H4 (cell line): ENCODE measurements around the gene BDP1. TPM values are rescaled to one million over a fixed set of nuclear protein-coding genes. Genes with fewer than 3 reads are reported as not detected.
"Not testable (repeated sequence)": the region's sequence is repeated elsewhere in the genome, so short reads cannot be mapped to it uniquely, and the experiment has no call there.

ENCODE experiments used
- DNase-seq: peaks from one replicate; pipeline ENCODE4 v3.0.0-alpha.2; 2015; ENCODE audit warnings: low spot score
- total RNA-seq: library from RNA; depleted of rRNA; stranded (reverse); fragments of >200 nt; shearing (Covaris generic); gene quantifications from 2 replicates; pipeline ENCODE4 v1.2.3, GENCODE V29; 2014

BDP1 gene
- total RNA-seq, 1 experiment from 2014 or later = 11.1 TPM

DNA sequence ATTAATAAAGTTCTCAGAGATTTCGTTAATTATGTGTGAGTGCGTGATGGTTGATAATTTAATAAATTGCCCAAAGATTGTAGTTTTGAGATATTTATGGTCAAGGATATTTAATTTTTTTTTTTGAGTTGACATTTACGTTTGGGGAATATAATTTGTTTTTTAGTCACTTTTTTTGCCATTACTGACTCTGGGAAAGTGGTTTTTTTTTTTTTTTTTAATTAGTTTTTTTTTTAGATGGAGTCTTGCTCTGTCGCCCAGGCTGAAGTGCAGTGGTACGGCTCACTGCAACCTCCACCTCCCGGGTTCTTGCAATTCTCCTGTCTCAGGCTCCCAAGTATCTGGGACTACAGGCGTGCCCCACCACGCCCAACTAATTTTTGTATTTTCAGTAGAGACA lies 1.7 kb downstream of the BDP1 start:
- DNase-seq = no peak

DNA sequence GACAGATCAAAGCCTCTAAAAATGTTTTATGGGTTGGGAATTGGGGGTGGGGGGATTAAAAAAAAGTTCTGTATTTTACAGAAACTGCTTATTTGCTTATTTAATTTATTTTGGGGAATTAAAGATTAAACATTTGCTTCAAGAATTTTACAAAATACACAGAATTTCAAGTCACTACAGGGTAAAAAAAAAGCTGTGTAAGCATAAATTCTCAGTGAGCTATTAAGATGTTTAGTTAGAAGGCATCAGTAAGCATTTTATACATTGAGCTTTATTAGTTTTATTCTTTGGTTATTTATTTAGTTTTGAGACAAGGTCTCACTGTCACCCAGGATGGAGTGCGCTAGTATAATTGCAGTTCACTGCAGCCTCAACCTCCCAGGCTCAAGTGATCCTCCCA lies 5.2 kb downstream of the BDP1 start:
- DNase-seq = no peak

DNA sequence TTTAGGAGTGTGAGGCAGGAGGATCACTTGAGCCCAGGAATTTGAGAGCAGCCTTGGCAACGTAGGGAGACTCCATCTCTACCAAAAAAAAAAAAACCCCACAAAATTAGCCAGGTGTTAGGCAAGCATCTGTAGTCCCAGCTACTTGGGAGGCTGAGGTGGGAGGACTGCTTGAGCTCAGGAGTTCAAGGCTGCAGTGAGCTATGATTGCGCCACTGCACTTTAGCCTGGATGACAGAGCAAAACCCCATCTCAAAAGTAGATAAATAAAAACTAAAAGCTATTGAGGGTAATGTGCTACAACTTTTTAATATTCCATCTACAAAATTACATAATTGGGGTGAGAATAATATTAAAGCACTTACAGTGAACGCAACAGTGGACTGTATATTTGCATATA lies 5.9 kb downstream of the BDP1 start:
- DNase-seq = no peak

DNA sequence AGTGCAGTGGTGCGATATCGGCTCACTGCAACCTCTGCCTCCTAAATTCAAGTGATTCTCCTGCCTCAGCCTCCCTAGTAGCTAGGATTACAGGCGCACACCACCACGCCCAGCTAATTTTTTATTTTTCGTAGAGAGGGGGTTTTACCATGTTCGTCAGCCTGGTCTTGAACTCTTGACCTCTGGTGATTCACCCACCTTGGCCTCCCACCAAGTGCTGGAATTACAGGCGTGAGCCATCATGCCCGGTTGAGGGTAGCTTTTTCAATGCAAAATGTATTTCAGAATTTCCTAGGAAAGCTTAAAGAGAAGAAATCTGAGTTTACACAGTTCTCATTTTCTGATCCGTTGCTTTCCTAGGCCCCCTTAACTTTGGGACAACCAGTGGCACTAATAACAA lies 15.7 kb downstream of the BDP1 start:
- no peak for DNase-seq

DNA sequence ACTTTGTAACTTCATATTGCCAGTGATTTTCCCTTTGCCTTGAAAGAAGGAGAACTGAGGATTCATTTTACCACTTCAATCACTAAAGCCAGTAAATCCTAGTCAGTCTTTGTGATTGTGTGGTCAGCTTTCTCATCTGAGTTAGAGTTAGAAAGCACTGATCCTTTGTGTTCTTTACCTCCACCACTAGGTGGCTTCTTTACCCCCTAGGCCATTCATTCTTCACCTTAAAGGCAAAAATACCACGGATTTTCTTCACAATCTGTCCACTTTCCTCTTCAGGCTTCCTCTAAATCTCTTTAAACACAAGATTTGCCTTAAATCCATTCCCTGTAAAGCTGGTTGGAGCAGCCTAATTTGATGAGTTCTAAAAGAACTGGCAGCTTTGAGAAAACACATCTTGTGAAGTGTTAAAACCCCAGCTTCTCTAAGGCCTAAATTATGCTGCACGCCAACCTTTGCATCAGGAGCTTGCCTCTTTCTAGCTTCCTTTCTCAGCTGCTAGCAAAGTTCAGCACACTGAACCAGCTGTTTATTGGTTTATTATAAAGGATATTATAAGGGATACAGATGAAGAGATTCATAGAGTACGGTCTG lies 20.4 kb downstream of the BDP1 start:
- DNase-seq = peak; percentile 10

DNA sequence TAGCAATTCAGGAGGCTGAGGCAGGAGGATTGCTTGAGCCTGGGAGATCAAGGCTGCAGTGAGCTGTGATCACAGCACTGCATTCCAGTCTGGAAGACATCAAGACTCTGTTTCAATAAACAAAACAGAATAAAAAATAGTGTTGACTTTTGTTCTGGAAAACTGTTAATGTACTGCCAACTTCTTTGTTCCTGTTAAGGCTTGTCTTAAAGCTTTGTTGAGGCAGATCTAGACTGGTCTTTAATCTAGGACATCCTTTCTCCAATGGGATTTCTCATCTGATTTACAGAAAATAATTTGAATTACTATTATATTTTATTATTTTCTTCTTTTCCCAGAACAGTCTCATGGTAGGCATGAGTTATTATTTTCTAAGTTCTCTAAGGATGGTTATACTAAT lies 26.0 kb downstream of the BDP1 start:
- no peak for DNase-seq

DNA sequence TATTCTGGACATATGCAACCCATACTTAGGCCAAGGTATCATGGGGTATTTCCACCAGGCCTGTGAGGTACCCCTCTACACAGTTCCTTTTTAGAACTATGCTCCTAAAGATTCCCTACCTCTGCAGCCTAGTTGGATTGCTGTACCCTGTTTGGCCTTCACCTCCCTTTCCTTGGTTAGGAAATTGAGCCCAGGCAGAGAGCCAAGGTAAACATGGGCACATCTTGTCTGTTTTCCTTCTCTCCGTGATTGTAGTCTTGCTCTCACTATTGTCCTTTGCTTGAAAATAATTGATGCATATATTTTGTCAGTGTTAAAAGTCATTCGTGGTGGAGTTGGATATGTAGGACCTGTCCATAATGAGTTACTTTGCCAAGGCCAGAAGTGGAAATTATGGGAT lies 26.7 kb downstream of the BDP1 start:
- no peak for DNase-seq

DNA sequence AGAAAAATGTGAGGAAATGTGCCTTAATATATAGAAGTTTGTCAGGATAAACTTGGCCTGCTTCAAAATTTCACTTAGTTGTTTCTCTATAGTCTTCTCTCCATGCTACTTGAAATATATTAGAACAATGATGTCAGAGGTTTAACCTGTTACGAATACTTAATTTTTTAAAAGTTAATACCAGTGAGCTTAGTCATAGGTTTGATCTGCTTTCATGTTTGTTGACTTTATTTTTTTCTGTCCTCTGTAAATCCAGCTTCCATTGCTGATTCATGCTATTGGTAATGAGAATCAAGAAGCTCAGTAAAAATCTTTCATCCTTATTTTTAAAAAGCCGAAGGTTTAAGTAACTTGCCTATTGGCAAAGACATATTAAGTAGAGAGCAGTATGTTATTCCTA lies 27.9 kb downstream of the BDP1 start:
- DNase-seq = no peak

DNA sequence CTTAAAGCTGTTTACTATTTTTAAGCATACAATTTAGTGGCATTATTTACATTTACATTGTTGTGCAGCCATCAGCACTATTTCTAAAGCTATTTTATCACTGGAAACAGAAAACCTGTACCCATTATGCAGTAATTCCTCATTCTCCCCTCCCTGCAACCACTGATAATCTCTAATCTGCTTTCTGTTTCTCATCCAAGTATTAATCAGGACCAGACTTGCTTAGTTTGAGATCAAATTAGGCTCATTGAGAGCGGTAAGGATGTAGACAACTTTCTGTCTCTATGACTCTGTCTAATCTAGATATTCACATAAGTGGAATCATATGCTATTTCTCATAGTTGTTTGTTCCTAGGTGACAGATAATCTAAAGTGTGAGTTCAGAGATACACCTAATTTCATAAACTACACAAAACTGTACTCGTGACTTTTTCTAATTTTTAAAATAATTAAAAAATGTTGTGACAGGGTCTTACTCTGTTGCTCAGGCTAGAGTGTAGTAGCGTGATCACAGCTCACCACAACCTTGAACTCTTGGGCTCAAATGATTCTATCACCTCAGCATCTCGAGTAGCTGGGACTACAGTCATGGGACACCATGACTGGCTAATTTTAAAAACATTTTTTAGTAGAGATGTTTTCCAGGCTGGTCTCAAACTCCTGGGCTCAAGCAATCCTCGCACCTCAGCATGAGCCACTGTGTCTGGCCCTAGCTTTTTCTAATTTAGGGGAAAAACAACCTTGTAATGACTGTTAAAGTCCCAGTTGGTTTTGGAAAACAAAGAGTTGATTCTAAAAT lies 37.6 kb downstream of the BDP1 start:
- DNase-seq = no peak

DNA sequence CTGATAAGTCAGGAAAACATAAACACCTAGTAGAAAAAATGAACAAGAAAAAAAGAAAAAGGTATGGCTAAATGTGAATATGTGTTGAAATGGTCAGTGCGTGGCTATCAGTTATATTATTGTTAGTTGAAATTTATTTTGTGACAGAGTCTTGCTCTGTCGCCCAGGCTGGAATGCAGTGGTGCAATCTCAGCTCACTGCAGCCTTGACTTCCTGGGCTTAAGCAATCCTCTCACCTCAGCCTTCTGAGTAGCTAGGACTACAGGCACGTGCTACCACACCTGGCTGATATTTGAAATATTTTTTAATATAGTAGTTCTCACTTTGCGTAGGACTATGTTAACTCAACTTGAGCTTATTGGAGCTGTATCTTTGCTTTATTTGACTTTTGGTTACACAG lies 38.8 kb downstream of the BDP1 start:
- DNase-seq = not testable (repeated sequence)

DNA sequence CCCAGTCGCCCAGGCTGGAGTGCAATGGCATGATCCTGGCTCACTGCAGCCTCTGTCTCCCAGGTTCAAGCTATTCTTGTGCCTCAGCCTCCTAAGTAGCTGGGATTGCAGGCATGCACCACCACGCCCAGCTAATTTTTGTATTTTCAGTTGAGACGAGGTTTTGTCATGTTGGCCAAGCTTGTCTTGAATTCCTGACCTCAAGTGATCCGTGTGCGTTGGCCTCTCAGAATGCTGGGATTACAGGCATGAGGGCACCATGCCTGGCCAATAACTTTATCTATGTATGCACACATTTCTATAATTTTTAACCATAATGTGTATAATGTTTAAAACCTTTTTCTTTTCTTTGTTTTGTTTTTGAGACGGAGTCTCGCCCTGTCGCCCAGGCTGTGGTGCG lies 43.3 kb downstream of the BDP1 start:
- not testable (repeated sequence) for DNase-seq

DNA sequence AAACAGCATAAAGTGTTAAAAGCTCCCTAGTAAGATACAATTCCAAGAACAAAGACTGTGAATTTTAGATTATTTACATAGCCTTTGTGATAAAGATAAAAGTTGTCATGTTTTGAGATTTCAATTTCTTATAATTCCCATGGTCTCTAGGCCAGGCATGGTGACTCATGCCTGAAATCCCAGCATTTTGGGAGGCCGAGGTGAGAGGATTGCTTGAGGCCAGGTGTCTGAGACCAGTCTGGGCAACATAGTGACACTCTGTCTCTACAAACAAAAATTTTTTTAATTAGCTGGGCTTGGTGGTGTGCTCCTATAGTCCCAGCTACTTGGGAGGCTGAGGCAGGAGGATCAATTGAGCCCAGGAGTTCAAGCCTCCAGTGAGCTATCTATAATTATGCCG lies 48.1 kb downstream of the BDP1 start:
- DNase-seq = no peak

DNA sequence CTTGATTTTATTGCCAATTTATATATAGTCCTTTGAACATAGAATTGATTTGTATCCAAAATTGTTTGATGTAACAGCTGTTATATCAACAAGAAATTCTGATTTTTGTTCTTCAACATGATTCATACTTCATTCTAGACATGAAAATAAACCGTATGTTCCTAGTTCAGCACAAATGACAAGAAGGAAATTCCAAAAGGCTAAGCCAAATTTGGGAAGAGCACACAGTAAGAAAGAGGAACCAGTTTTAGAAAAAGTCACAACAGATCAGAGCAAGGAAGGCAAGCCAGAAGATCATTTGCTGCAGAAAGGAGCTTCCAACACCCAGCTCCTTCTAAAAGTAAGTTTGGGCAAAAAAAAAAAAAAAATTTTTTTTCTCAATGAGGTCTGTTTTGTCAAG lies 66.7 kb downstream of the BDP1 start:
- DNase-seq = no peak

DNA sequence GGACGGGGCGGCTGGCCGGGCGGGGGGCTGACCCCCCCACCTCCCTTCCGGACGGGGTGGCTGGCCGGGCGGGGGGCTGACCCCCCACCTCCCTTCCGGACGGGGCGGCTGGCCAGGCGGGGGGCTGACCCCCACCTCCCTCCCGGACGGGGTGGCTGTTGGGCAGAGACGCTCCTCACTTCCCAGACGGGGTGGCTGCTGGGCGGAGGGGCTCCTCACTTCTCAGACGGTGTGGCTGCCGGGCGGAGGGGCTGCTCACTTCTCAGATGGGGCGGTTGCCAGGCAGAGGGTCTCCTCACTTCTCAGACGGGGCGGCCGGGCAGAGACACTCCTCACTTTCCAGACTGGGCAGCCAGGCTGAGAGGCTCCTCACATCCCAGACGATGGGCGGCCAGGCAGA lies 70.2 kb downstream of the BDP1 start:
- not testable (repeated sequence) for DNase-seq

DNA sequence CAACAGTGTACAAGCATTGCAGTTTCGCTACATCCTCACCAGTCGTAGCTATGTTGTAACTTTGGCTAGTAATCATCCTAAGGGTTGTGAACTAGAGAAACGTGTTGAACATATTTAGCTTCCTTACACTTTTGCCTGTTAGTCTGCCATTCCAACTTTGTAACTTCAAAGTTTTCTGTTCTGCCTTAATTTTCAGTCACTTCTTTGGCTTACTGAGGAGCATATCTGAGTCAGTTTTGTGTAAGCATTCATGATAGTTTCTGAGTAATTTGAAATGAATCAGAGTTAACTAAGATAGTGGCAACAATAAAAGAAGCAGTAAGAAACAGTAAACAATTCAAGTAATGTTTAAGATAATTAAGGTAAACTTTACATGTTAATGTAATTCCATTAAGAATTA lies 72.8 kb downstream of the BDP1 start:
- no peak for DNase-seq

DNA sequence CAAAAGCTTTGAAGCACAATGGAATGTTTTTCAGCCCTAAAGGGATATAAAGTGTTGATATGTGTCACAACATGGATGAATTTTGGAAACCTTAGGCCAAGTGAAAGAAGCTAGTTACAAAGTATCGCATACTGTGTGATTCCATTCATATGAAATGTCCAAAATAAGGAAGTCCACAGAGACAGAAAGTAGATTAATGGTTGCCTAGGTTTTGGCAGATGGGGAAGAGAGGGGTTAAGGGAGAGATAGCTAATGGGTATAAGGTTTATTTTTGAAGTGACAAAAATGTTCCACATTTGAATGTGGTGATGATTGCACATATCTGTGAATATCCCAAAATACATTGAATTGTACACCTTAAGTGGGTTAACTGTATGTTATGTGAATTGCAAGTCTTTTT lies 74.2 kb downstream of the BDP1 start:
- DNase-seq = no peak

DNA sequence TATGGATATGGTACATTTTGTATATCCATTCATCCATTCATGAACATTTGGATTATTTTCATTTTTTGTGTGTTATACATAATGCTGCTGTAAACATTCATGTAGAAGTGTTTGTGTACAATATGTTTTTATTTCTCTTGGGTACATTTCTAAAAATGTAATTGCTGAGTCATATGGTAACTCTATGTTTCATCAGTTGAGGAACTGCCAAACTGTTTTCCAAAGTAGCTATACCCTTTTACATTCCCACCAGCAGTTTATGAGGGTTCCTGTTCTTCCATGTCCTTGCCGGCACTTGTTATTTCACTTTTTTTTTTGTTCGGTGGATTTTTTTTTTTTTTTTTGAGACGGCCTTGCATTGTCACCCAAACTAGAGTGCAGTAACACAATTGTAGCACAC lies 77.7 kb downstream of the BDP1 start:
- DNase-seq = no peak

DNA sequence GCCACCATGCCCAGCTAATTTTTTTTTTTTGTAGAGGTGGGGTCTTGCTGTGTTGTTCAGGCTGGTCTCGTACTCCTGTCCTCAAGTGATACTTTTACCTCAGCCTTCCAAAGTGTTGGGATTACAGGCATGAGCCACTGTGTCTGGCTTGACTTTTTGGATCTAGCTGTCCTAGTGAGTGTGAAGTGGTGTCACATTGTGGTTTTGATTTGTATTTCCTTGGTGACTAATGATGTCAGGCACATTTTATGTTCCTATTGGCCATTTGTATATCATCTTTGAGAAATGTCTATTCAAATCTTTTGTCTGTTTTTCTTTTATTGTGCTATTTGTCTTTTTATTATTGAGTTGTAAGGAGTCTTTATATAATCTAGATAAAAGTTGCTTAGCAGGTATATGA lies 78.2 kb downstream of the BDP1 start:
- peak; percentile 4 for DNase-seq

DNA sequence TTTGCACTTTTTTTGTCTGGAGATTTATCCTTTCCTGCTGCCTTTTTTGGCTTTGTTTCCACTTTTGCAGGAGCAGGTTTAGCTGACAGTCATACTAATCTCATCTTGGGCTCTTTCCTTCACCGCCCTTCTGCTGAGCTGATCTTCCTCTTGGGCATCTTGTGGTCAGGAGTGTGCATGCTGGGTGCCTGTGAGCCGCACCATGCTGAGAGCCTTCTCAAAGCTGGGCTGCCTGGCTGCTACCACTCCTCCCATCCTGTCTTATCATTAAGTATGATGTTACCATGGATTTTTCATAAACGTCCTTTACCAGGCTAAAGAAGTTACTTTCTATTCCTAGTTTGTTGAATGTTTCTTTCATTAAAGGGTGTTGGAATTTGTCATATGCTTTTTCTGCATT lies 82.2 kb downstream of the BDP1 start:
- no peak for DNase-seq

DNA sequence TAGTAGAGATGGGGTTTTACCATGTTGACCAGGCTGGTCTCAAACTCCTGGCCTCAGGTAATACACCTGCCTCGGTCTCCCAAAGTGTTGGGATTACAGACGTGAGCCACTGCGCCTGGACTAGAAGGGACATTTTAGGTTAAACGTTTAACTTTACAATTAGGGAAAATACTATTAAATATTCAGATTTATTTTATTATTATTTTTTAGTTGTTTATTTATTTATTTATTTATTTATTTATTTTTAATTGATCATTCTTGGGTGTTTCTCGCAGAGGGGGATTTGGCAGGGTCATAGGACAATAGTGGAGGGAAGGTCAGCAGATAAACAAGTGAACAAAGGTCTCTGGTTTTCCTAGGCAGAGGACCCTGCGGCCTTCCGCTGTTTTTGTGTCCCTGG lies 95.4 kb downstream of the BDP1 start:
- DNase-seq = not testable (repeated sequence)

DNA sequence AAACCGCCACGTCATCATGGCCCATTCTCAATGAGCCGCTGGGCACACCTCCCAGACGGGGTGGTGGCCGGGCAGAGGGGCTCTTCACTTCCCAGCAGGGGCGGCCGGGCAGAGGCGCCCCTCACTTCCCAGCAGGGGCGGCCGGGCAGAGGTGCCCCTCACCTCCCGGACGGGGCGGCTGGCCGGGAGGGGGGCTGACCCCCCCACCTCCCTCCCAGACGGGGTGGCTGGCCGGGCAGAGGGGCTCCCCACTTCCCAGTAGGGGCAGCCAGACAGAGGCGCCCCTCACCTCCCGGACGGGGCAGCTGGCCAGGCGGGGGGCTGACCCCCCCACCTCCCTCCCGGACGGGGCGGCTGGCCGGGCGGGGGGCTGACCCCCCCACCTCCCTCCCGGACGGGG lies 96.1 kb downstream of the BDP1 start:
- DNase-seq = not testable (repeated sequence)

DNA sequence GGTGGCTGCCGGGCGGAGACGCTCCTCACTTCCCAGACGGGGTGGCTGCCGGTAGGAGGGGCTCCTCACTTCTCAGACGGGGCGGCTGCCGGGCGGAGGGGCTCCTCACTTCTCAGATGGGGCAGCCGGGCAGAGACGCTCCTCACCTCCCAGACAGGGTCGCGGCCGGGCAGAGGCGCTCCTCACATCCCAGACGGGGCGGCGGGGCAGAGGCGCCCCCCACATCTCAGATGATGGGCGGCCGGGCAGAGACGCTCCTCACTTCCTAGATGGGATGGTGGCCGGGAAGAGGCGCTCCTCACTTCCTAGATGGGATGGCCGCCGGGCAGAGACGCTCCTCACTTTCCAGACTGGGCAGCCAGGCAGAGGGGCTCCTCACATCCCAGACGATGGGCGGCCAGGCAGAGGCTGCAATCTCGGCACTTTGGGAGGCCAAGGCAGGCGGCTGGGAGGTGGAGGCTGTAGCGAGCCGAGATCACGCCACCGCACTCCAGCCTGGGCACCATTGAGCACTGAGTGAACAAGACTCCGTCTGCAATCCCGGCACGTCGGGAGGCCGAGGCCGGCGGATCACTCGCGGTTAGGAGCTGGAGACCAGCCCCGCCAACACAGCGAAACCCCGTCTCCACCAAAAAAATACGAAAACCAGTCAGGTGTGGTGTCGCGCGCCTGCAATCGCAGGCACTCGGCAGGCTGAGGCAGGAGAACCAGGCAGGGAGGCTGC lies 96.7 kb downstream of the BDP1 start:
- not testable (repeated sequence) for DNase-seq

DNA sequence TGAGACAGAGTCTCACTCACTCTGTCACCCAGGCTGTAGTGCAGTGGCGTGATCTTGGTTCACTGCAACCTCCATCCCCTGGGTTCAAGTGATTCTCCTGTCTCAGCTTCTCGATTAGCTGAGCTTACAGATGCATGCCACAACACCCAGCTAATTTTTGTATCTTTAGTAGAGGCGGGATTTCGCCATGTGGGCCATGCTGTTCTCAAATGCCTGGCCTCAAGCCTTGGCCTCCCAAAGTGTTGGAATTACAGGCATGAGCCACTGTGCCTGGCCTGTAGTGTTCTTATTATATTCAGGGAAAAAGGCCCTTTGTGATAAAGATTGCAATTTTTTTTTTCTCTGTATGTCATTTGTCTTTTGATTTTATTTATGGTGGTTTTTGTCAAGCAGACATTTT lies 107.7 kb downstream of the BDP1 start:
- no peak for DNase-seq
